ENCODE data around the gene TRAPPC14. TPM values are rescaled to one million over a fixed set of nuclear protein-coding genes. Genes with fewer than 3 reads are reported as not detected.
A peak's percentile ranks its signal among the peaks of the same experiment; 100 is the strongest.

TRAPPC14 gene
- total and polyA plus RNA-seq, 10 of the 15 experiments (the other 5 are each of a cell fraction or from before 2014, with no cell fraction given) = 0.21 to 24.7 (median 7.5) TPM

GRCh38 chr7:100195222-100195621 lies 36.7 kb upstream of the TRAPPC14 start:
- ChIA-PET POLR2A (interaction anchor here (0.6 to 5.8 kb wide), 7 partner anchors 10 to 46 kb away, joined by 3 to 60 read pairs (median 4); partner anchors contain the start of genes LAMTOR4 and PVRIG), SMC1A (ENCODE audit: uncharacterized antibody, unreplicated experiment) (interaction anchor here (0.7 to 7.0 kb wide), 4 partner anchors 9 to 62 kb away, joined by 4 to 112 read pairs (median 23); partner anchors contain the start of gene PVRIG), RAD21 (ENCODE audit: unreplicated experiment) (interaction anchor here (1.0 to 4.5 kb wide), 7 partner anchors 9 to 213 kb away, joined by 3 to 30 read pairs (median 5); no protein-coding TSS in a partner anchor), CTCF (interaction anchor here (0.7 to 7.0 kb wide), 8 partner anchors 14 to 438 kb away, joined by 3 to 65 read pairs (median 4); partner anchors contain the start of gene STAG3)
- H3K4me2 ChIP-seq (ENCODE audit: control insufficient read depth, insufficient read depth) = no peak overlapping the region
- H3K27me3 ChIP-seq (replicated peaks in 1 of 2; ENCODE audit: control insufficient read depth in 2 of 2, insufficient read depth in 2 of 2, low read length in 1 of 2) = no peaks in the 10 kb centered on the region
- H3K9ac ChIP-seq (ENCODE audit: control insufficient read depth, insufficient read depth, low read length) = no peak overlapping the region
- ATAC-seq (no peak), FAIRE-seq (no peak), DNase-seq (ENCODE audit: low read depth, low spot score) (no peak)
- WGBS (ENCODE audit: insufficient coverage, insufficient replicate concordance, low lambda C conversion rate, missing lambda C conversion rate) = 100% methylated on average over 2 of the region's 2 CpGs
- in situ Hi-C loops (cut with MboI) (no loop called here), intact Hi-C loops (cut with micrococcal nuclease; ENCODE audit: unreplicated experiment) (no loop called here)
- H4K20me1 ChIP-seq (ENCODE audit: control insufficient read depth, insufficient read depth) = no peaks in the 10 kb centered on the region
- BruUV-seq (replicated peaks) = no TSS peak
- peak overlapping the region; percentile 40; the same call in 1 of the 2 replicates for H3K27ac ChIP-seq (ENCODE audit: control insufficient read depth, insufficient read depth)
- H3K79me2 ChIP-seq (ENCODE audit: control insufficient read depth, insufficient read depth, low read length) = no peaks in the 10 kb centered on the region
- H3K36me3 ChIP-seq (ENCODE audit: control insufficient read depth in 2 of 2, insufficient read depth in 2 of 2, low read length in 1 of 2) = no peaks in the 10 kb centered on the region
- peaks cover 49% of the 10 kb centered on the region for H3K4me1 ChIP-seq (ENCODE audit: control insufficient read depth, insufficient read depth, low read length)
- no peaks in the 10 kb centered on the region for H3K9me3 ChIP-seq (replicated peaks; ENCODE audit: control insufficient read depth, insufficient read depth, low read length)
- no peak overlapping the region for H3K4me3 ChIP-seq
- H2AFZ ChIP-seq (ENCODE audit: control insufficient read depth, low read depth, low read length) = no peak overlapping the region
- TF ChIP-seq CTCF (IDR thresholded peaks at IDR 0.05 in 2 of 3, conservative IDR thresholded peaks at IDR 0.05 in 1 of 3; ENCODE audit: control insufficient read depth in 2 of 3, extremely low read depth in 1 of 3, insufficient read depth in 1 of 3, low read depth in 3 of 3, low read length in 3 of 3) (no peak), IRF4 (IDR thresholded peaks at IDR 0.05; ENCODE audit: low read depth, low read length) (no peak), PKNOX1 (IDR thresholded peaks at IDR 0.05) (no peak), NR2C2 (IDR thresholded peaks at IDR 0.05; ENCODE audit: borderline replicate concordance, control insufficient read depth, insufficient read length, low read depth) (no peak), LARP7 (IDR thresholded peaks at IDR 0.05) (no peak), ZBTB11 (CRISPR knock-in tag; IDR thresholded peaks at IDR 0.05) (no peak), KAT2A (conservative IDR thresholded peaks at IDR 0.05; ENCODE audit: control insufficient read depth, low read depth, low read length) (no peak), MTA3 (IDR thresholded peaks at IDR 0.05; ENCODE audit: borderline replicate concordance, low read length) (no peak), ZBTB33 (IDR thresholded peaks at IDR 0.05) (no peak), BCL11A (IDR thresholded peaks at IDR 0.05; ENCODE audit: low read depth, low read length) (no peak), STAT1 (conservative IDR thresholded peaks at IDR 0.05) (no peak), MEF2B (IDR thresholded peaks at IDR 0.05; ENCODE audit: partially characterized antibody, poor library complexity, severe bottlenecking) (no peak)

All from GM12878 (cell line).